ENCODE measurements around the gene PPA1. TPM values are rescaled to one million over a fixed set of nuclear protein-coding genes. Genes with fewer than 3 reads are reported as not detected.

Gene PPA1
- 100 to 1,000 TPM in 2 of 10 donors, 10 to 100 TPM in 8; 47.1 to 139 (median 69.9) TPM for total RNA-seq
- polyA plus RNA-seq = 100 to 1,000 TPM in 1 of 2 donors, 10 to 100 TPM in 1; 53.3 to 111 TPM
- long read RNA-seq, donor 1, transcript PPA1-202 (11 exons, 1,295 nt) = major isoform, 83 of 86 reads
- long read RNA-seq, donor 1, partial matches to known transcripts = 3 of 86 reads
- long read RNA-seq, donor 1, other reads (novel, unspliced or antisense) = 0 of 86 reads
- long read RNA-seq, donor 2, transcript PPA1-202 (11 exons, 1,295 nt) = major isoform, 52 of 55 reads
- long read RNA-seq, donor 2, partial matches to known transcripts = 2 of 55 reads
- long read RNA-seq, donor 2, other reads (novel, unspliced or antisense) = 1 of 55 reads
- long read RNA-seq, donor 3, transcript PPA1-202 (11 exons, 1,295 nt) = major isoform, 238 of 244 reads
- long read RNA-seq, donor 3, partial matches to known transcripts = 3 of 244 reads
- long read RNA-seq, donor 3, other reads (novel, unspliced or antisense) = 3 of 244 reads

- intact Hi-C loops (cut with DNase I) = loop anchor here in 1 of 10 donors (10.0 kb wide), 1 partner anchor 61 kb away; no protein-coding TSS in a partner anchor
- WGBS, 2 donors = 0 to 1% methylated on average over 74 of the region's 74 CpGs
- H3K9me3 ChIP-seq = no peaks in the 10 kb centered on the region
Observed at GRCh38 chr10:70233109-70233938, at the start of gene PPA1. TSS of gene PPA1 (minus strand) at chr10:70233429. CDS start at chr10:70233327, 102 bp downstream.

GRCh38 chr10:70281609-70282008 is 48.4 kb upstream of the PPA1 start:
- no peaks in the 10 kb centered on the region for H3K36me3 ChIP-seq
- H3K4me1 ChIP-seq = peaks cover 2 to 13% (median 8%) of the 10 kb centered on the region in 9 donors
- no peak overlapping the region for H3K27ac ChIP-seq
- 63 to 88% methylated on average over 1 of the region's 1 CpG for WGBS, 2 donors
- peaks cover 10 to 56% (median 43%) of the 10 kb centered on the region in 7 donors for H3K27me3 ChIP-seq
- peaks cover 0 to 3% (median 0%) of the 10 kb centered on the region in 11 donors for H3K9me3 ChIP-seq
- ATAC-seq = no peak
- H3K4me3 ChIP-seq = no peak overlapping the region
- intact Hi-C loops (cut with DNase I) = no loop called here
- no peak for DNase-seq
- TF ChIP-seq, protein P1, sequence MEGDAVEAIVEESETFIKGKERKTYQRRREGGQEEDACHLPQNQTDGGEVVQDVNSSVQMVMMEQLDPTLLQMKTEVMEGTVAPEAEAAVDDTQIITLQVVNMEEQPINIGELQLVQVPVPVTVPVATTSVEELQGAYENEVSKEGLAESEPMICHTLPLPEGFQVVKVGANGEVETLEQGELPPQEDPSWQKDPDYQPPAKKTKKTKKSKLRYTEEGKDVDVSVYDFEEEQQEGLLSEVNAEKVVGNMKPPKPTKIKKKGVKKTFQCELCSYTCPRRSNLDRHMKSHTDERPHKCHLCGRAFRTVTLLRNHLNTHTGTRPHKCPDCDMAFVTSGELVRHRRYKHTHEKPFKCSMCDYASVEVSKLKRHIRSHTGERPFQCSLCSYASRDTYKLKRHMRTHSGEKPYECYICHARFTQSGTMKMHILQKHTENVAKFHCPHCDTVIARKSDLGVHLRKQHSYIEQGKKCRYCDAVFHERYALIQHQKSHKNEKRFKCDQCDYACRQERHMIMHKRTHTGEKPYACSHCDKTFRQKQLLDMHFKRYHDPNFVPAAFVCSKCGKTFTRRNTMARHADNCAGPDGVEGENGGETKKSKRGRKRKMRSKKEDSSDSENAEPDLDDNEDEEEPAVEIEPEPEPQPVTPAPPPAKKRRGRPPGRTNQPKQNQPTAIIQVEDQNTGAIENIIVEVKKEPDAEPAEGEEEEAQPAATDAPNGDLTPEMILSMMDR (IDR thresholded peaks at IDR 0.05) = no peak

More at GRCh38 chr10:70233109-70233938, at the start of gene PPA1:
- ATAC-seq = peak; percentile 99 to 100 (median 99)
- TF ChIP-seq, protein P1 (IDR thresholded peaks at IDR 0.05) = peak in 3 of 9 donors; percentile 14 to 19 (median 19)
- H3K4me3 ChIP-seq = peak within 1 kb of the TSS; percentile 76 to 94 (median 89)
- no peaks in the 10 kb centered on the region for H3K27me3 ChIP-seq
- H3K27ac ChIP-seq = peak within 1 kb of the TSS; percentile 23 to 88 (median 83)
- peaks cover 0 to 22% (median 2%) of the 10 kb centered on the region in 9 donors for H3K36me3 ChIP-seq
- peaks cover 0 to 46% (median 24%) of the 10 kb centered on the region in 9 donors for H3K4me1 ChIP-seq
- peak; percentile 97 to 100 for DNase-seq

- Histone ChIP-seq H3K4me3 (no peak overlapping the region), H3K4me1 (peaks cover 2 to 13% (median 8%) of the 10 kb centered on the region in 9 donors), H3K27me3 (peaks cover 10 to 42% (median 31%) of the 10 kb centered on the region in 7 donors), H3K27ac (no peak overlapping the region), H3K36me3 (no peaks in the 10 kb centered on the region), H3K9me3 (peaks cover 0 to 10% (median 0%) of the 10 kb centered on the region in 11 donors)
- DNase-seq (no peak), ATAC-seq (no peak)
- TF ChIP-seq, protein P1 (IDR thresholded peaks at IDR 0.05) = no peak
- WGBS, 2 donors = 79 to 94% methylated on average over 6 of the region's 6 CpGs
- intact Hi-C loops (cut with DNase I) = no loop called here
Observed at GRCh38 chr10:70280099-70280498, 46.9 kb upstream of the PPA1 start.

Measured in heart right ventricle (tissue), 16 donors.